OCI-LY3 (cell line): ENCODE results near the gene MUSK.

Experiments
- EZH2phosphoT487 ChIP-seq: fragments of 200-600 bp; shearing (Covaris generic); IDR thresholded peaks from 2 replicates; pipeline ENCODE4 v1.6.1; 2018; ENCODE audit warnings: antibody characterized with exemption, mixed run types, low read depth
- TF ChIP-seq, protein P1 (sequence below): fragments of 200-600, 300-600 bp; sonication (generic); IDR thresholded peaks from 2 replicates; pipeline ENCODE4 v1.5.1; 2014; ENCODE audit warnings: antibody characterized with exemption, low read length, low read depth

DNA sequence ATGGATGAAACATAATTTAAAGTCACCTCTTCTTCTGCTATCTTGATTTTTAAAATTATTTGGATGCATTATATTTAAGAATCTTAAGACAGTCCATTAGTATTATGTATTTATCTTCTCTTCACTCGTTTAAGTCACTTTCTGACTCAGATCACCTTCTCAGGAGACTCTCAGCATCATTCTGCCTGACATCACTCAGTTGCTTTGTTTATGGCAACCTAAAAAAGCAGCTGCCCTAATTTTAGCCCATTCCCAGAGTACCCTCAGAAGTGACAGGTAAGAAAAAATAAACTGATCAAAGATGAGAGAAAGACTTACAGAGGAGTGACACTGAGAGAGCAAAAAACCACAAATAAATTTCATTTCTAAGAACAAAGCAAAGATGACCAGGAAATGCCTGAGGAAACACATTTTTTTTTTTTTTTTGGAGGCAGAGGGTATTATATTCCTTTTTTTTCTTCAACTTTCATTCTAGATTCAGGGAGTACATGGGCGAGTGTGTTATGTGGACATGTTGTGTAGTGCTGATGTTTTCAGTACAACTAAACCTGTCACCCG lies 140.5 kb downstream of the MUSK start:
- TF ChIP-seq, protein P1, sequence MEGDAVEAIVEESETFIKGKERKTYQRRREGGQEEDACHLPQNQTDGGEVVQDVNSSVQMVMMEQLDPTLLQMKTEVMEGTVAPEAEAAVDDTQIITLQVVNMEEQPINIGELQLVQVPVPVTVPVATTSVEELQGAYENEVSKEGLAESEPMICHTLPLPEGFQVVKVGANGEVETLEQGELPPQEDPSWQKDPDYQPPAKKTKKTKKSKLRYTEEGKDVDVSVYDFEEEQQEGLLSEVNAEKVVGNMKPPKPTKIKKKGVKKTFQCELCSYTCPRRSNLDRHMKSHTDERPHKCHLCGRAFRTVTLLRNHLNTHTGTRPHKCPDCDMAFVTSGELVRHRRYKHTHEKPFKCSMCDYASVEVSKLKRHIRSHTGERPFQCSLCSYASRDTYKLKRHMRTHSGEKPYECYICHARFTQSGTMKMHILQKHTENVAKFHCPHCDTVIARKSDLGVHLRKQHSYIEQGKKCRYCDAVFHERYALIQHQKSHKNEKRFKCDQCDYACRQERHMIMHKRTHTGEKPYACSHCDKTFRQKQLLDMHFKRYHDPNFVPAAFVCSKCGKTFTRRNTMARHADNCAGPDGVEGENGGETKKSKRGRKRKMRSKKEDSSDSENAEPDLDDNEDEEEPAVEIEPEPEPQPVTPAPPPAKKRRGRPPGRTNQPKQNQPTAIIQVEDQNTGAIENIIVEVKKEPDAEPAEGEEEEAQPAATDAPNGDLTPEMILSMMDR = no peak
- TF ChIP-seq EZH2phosphoT487 = no peak
